Activated CD4-positive, alpha-beta T cell treated with anti-CD3 and anti-CD28 coated beads for 36 hours (primary cell): Measurements from ENCODE around the gene PPM1H. TPM values are rescaled to one million over a fixed set of nuclear protein-coding genes. Genes with fewer than 3 reads are reported as not detected.
A peak's percentile ranks its signal among the peaks of the same experiment; 100 is the strongest.

ENCODE experiments used
- ATAC-seq: fragments of 200-7000 bp; cut with Tn5 transposase; one replicate; pipeline ENCODE4 v1.10.0; 2021; ENCODE audit warnings: mild to moderate bottlenecking, moderate library complexity
- CTCF ChIA-PET: fragments of 350-600 bp; sonication (Branson Sonifier 250); formaldehyde crosslinking; loops from one replicate; lab custom pipeline; 2021; ENCODE audit warnings: antibody characterized with exemption; lab: Charles Lee
- POLR2A ChIA-PET: fragments of 350-600 bp; sonication (Branson Sonifier 250); formaldehyde crosslinking; loops from one replicate; lab custom pipeline; 2021; ENCODE audit warnings: antibody characterized with exemption, inconsistent platforms; lab: Charles Lee
- DNase-seq: peaks from one replicate; pipeline ENCODE4 v3.0.0-alpha.2; 2020
- H3K27ac Mint-ChIP-seq: one replicate; pipeline ENCODE4 v1.8.0; 2021; ENCODE audit warnings: mixed read lengths
- H3K27me3 Mint-ChIP-seq: one replicate; pipeline ENCODE4 v1.8.0; 2021; ENCODE audit warnings: mixed read lengths
- H3K36me3 Mint-ChIP-seq: one replicate; pipeline ENCODE4 v1.8.0; 2021; ENCODE audit warnings: low read depth, mixed read lengths
- H3K4me1 Mint-ChIP-seq: one replicate; pipeline ENCODE4 v1.8.0; 2021; ENCODE audit warnings: mixed read lengths
- H3K4me3 Mint-ChIP-seq: one replicate; pipeline ENCODE4 v1.8.0; 2021; ENCODE audit warnings: mild to moderate bottlenecking, moderate library complexity, mixed read lengths
- H3K9me3 Mint-ChIP-seq: one replicate; pipeline ENCODE4 v1.8.0; 2021; ENCODE audit warnings: low read depth, mixed read lengths
- intact Hi-C, 2 experiments: fragments of 100-400 bp; cut with DNase I in 1 of 2; cut with micrococcal nuclease in 1 of 2; formaldehyde crosslinking; loops; one replicate each; pipeline versions ENCODE4 v1.14.2 to v1.15.1; 2022 to 2024; cut with DNase I, micrococcal nuclease
- total RNA-seq, 2 experiments: library from RNA; stranded (reverse); gene quantifications; one replicate each; pipeline ENCODE4 v1.2.3, GENCODE V29; 2021

PPM1H gene
- total RNA-seq, 2 experiments from 2014 or later = 0.02 TPM; not detected in 1

DNA sequence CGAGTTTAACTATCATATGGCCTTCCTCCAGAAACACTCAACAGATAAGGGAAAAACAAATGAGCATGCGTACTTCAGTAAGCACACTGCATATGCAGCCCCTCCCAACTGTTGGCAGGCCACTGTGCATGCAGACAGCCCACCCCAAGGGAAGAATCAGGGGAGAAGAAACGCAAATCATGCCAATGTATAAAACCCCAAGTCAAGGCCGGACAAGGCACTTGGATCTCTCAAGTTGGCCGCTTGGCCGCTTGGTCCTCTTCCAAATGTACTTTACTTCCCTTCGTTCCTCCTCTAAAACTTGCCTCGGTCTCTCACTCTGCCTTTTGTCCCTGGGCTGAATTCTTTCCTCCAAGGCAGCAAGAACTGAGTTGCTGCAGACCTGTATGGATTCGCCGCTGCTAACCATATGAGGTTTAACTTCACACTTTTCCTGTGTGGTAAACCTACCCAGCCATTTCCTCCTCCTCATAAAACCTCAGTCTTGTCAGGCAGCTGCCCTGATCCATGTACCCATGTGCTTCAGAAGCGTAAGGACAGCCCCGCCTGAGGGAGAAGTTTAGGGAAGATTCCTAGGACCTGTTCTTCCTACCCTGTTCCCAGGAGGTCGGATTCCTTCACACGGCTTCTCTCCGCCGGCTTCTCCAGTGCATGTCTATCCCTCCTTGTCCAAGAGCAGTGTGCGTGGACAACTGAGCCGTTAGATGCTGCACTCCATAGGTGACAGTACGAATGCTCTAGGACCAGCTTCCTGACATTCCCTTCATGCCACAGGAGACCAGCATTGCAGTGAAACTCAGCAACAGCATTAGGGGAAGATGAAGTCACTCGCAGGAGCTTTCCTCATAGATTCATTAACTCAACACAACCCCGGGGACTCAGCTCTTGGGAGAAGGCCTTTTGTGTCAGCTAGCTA lies 280.4 kb downstream of the PPM1H start:
- no peak overlapping the region for H3K27ac Mint-ChIP-seq
- intact Hi-C loops = no loop called here
- peaks cover 3% of the 10 kb centered on the region for H3K4me1 Mint-ChIP-seq
- POLR2A ChIA-PET = no interaction called here
- no peak for DNase-seq
- no peaks in the 10 kb centered on the region for H3K9me3 Mint-ChIP-seq
- H3K4me3 Mint-ChIP-seq = no peak overlapping the region
- no peaks in the 10 kb centered on the region for H3K27me3 Mint-ChIP-seq
- CTCF ChIA-PET = no interaction called here
- no peaks in the 10 kb centered on the region for H3K36me3 Mint-ChIP-seq
- no peak for ATAC-seq

DNA sequence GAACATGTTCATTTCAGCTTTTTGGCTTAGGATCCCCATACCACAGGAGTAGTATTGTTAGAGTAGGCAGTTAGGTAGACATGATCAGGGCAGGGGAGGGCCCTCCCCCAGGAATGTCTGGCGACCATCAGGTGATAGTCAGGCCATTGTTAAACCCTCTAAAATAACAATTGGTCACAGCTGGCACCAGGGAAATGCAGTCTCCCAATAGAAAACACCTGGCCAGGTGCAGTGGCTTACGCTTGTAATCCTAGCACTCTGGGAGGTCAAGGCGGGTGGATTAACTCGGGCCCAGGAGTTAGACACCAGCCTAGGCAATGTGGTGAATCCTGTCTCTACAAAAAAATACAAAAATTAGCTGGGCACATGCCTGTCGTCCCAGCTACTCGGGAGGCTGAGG lies 281.2 kb downstream of the PPM1H start:
- DNase-seq = no peak
- Mint-ChIP-seq H3K9me3 (no peaks in the 10 kb centered on the region), H3K27me3 (no peaks in the 10 kb centered on the region), H3K4me1 (peaks cover 3% of the 10 kb centered on the region), H3K4me3 (no peak overlapping the region), H3K27ac (no peak overlapping the region), H3K36me3 (no peaks in the 10 kb centered on the region)
- POLR2A ChIA-PET = no interaction called here
- ATAC-seq = no peak
- CTCF ChIA-PET = no interaction called here
- intact Hi-C loops = no loop called here

DNA sequence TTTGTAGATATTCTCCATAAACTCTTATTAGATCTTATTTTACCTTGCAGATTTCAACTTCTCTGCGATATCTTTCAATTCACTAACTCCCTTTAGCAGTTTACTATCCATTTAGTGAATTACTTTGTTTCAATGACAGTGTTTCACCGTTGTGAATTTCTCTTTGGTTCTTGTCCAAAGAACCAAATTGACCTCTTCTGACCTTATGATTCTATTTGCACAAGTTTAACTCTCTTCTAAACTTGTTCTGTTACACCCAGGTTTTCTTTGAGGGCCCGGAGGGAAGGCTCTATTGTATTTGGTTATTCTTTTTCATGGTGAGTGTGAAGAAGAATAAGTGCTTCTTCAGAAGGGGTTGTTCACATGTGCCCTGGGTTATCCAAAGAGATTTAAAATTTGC lies 281.6 kb downstream of the PPM1H start:
- Mint-ChIP-seq H3K36me3 (no peaks in the 10 kb centered on the region), H3K9me3 (no peaks in the 10 kb centered on the region), H3K4me1 (peaks cover 3% of the 10 kb centered on the region), H3K27me3 (no peaks in the 10 kb centered on the region), H3K4me3 (no peak overlapping the region), H3K27ac (no peak overlapping the region)
- ATAC-seq (no peak), DNase-seq (no peak)
- intact Hi-C loops = no loop called here
- CTCF ChIA-PET = interaction anchor here (0.6 to 1.8 kb wide), 4 partner anchors 11 to 142 kb away, joined by 3 to 4 read pairs (median 4); no protein-coding TSS in a partner anchor
- POLR2A ChIA-PET = no interaction called here

DNA sequence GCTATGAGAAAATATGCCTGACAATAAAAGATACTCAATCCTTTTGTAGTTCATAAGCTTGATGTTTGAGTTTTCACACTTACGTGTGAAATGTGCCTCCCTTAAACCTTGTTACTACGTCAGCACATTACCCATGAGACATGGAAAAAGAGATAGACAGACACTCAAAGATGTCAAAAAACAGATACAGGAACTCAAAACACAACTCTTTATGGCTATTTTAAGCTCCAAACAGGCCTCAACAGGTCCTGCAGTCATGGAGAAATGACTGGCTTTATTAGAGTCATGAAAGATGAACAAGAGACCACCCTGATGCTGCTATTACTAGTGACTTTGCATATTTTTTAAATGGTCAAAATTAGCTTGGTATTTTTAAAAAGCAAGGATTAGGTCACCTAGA lies 283.8 kb downstream of the PPM1H start:
- no peaks in the 10 kb centered on the region for H3K27me3 Mint-ChIP-seq
- CTCF ChIA-PET = interaction anchor here (1.1 to 1.5 kb wide), 4 partner anchors 39 to 162 kb away, joined by 3 read pairs; no protein-coding TSS in a partner anchor
- ATAC-seq (no peak), DNase-seq (no peak)
- no peaks in the 10 kb centered on the region for H3K9me3 Mint-ChIP-seq
- no peak overlapping the region for H3K4me3 Mint-ChIP-seq
- H3K36me3 Mint-ChIP-seq = no peaks in the 10 kb centered on the region
- peaks cover 3% of the 10 kb centered on the region for H3K4me1 Mint-ChIP-seq
- H3K27ac Mint-ChIP-seq = no peak overlapping the region
- intact Hi-C loops = no loop called here
- POLR2A ChIA-PET = no interaction called here

DNA sequence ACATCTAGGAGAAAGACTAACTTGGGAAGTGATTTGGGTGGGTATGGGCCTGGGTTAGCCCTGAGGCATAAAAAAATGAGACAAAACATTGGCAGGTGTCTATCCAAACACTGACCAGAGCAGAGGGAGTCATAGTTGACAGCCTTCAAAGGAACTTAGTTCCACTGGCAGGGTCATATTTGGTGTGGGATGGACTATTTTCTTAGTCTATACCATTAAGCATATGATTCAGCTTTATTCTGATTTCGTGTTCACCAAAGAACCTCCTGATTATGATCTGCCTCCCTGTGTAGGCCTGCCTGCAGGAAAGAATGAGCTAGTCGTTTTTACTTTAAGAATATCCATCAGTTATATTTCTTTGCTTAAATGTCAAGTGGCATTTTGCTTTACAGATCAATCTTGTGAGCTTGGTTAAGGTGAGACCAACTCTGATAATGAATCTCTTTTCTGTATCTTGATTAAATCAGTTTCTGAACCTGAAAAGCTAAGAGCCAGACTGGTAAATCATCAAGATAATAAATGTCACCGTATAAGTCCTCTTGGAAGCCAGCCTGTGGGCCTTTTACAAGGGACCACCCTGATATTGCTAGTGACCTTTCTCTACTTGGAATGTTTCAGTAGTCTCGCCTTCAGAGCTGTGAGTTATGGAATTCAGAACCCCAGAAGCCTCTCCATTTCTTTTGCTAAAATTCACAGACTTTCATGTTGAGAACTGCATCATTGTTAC lies 285.4 kb downstream of the PPM1H start:
- Mint-ChIP-seq H3K27me3 (no peaks in the 10 kb centered on the region), H3K4me1 (peaks cover 2% of the 10 kb centered on the region), H3K9me3 (no peaks in the 10 kb centered on the region), H3K27ac (no peak overlapping the region), H3K36me3 (no peaks in the 10 kb centered on the region), H3K4me3 (no peak overlapping the region)
- intact Hi-C loops = no loop called here
- CTCF ChIA-PET = interaction anchor here (1.0 to 1.1 kb wide), 2 partner anchors 145 to 360 kb away, joined by 3 read pairs; no protein-coding TSS in a partner anchor
- ATAC-seq = no peak
- POLR2A ChIA-PET = interaction anchor here (0.7 kb wide), 1 partner anchor 10 kb away, joined by 3 read pairs; no protein-coding TSS in a partner anchor
- DNase-seq = no peak

DNA sequence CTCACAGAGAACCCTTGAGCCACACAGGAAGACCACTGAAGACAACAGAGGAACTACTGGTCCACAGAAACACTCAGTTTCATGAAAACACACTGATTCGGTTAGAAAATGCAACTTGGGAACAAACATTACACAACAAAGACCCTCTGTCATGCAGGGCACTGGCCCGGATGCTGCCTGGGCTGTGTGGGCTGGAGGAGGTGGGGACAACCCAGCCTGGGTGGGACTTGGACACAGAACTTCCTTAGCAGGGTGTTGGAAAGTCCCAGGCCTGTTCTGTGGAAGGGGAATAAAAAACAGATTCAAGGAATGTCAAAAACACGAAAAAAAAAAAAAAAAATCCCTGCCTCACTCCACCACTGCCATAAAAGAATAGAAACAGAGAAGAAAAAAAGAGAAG lies 287.4 kb downstream of the PPM1H start:
- Mint-ChIP-seq H3K4me1 (no peaks in the 10 kb centered on the region), H3K4me3 (no peak overlapping the region), H3K36me3 (no peaks in the 10 kb centered on the region), H3K27ac (no peak overlapping the region), H3K27me3 (no peaks in the 10 kb centered on the region), H3K9me3 (no peaks in the 10 kb centered on the region)
- intact Hi-C loops = no loop called here
- ATAC-seq (no peak), DNase-seq (no peak)
- CTCF ChIA-PET = no interaction called here
- POLR2A ChIA-PET = no interaction called here

DNA sequence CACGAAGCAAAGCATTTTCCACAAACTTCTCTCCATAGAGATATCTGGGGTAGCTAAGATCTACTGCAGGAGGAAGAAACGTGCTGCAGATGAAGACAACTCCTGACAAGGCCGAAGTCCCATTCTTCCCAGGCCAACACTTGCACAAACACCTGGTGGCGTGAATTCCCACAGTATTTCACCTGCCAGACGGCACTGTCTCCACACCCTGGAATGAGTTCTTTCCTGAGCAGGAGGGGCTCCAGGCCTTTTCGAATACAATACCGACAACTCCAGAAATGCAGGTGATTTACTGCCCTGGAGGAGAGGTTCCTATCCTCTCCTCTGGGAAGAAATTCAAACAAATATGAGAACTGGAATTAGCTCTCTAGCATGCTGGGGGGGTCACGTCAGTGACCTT lies 288.4 kb downstream of the PPM1H start:
- H3K27me3 Mint-ChIP-seq = no peaks in the 10 kb centered on the region
- intact Hi-C loops = no loop called here
- CTCF ChIA-PET = interaction anchor here (0.7 kb wide), 1 partner anchor 14 kb away, joined by 3 read pairs; no protein-coding TSS in a partner anchor
- no peak for DNase-seq
- peaks cover 10% of the 10 kb centered on the region for H3K4me1 Mint-ChIP-seq
- no peak for ATAC-seq
- POLR2A ChIA-PET = no interaction called here
- no peak overlapping the region for H3K4me3 Mint-ChIP-seq
- no peaks in the 10 kb centered on the region for H3K9me3 Mint-ChIP-seq
- no peaks in the 10 kb centered on the region for H3K36me3 Mint-ChIP-seq
- no peak overlapping the region for H3K27ac Mint-ChIP-seq

DNA sequence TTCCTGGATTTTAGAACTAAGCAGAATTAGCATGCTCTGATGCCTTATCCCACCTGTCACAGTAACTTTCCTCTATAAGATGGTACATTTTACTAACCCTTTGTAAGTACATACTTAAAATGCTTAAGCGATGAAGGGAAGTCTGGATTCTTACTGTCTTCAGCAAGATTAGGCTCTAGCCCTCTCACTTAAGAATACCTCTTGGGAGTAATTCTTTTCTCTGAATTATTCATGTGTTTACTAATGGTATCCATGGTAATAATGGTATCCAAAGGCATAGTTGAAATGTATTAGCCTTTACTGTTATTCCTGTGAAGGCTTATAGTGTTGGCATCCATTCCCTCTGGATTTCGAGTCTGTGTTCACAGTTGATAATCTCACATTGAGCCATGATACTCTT lies 291.5 kb downstream of the PPM1H start:
- peaks cover 17% of the 10 kb centered on the region for H3K4me1 Mint-ChIP-seq
- no peak overlapping the region for H3K4me3 Mint-ChIP-seq
- intact Hi-C loops = no loop called here
- no peak for ATAC-seq
- no peaks in the 10 kb centered on the region for H3K36me3 Mint-ChIP-seq
- H3K9me3 Mint-ChIP-seq = no peaks in the 10 kb centered on the region
- POLR2A ChIA-PET = no interaction called here
- CTCF ChIA-PET = interaction anchor here (0.9 kb wide), 1 partner anchor 151 kb away, joined by 3 read pairs; no protein-coding TSS in a partner anchor
- no peak for DNase-seq
- H3K27me3 Mint-ChIP-seq = no peaks in the 10 kb centered on the region
- H3K27ac Mint-ChIP-seq = no peak overlapping the region

DNA sequence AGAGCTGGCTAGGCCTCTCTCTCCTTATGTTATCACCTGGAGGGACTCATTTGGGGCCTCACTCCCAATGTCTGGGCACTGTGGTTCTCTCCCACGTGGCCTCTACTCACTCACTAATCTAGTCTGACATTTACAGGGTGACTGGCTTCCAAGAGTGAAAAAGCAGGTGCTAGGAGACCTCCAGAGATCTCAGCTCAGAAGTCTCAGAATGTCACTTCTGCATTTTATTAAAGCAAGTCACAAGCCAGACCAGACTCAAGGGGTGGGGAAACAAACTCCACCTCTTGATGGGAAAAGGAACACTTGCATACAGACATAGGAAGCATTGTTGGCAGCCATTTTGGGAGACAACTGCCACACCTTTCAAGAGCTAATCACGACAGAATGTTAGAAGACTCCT lies 292.5 kb downstream of the PPM1H start:
- no peak overlapping the region for H3K27ac Mint-ChIP-seq
- H3K4me3 Mint-ChIP-seq = no peak overlapping the region
- ATAC-seq (no peak), DNase-seq (no peak)
- no peaks in the 10 kb centered on the region for H3K9me3 Mint-ChIP-seq
- no peaks in the 10 kb centered on the region for H3K27me3 Mint-ChIP-seq
- CTCF ChIA-PET = interaction anchor here (0.6 to 2.0 kb wide), 4 partner anchors 10 to 1171 kb away, joined by 3 to 9 read pairs (median 3); no protein-coding TSS in a partner anchor
- no peaks in the 10 kb centered on the region for H3K36me3 Mint-ChIP-seq
- POLR2A ChIA-PET = no interaction called here
- peaks cover 17% of the 10 kb centered on the region for H3K4me1 Mint-ChIP-seq
- intact Hi-C loops = no loop called here

DNA sequence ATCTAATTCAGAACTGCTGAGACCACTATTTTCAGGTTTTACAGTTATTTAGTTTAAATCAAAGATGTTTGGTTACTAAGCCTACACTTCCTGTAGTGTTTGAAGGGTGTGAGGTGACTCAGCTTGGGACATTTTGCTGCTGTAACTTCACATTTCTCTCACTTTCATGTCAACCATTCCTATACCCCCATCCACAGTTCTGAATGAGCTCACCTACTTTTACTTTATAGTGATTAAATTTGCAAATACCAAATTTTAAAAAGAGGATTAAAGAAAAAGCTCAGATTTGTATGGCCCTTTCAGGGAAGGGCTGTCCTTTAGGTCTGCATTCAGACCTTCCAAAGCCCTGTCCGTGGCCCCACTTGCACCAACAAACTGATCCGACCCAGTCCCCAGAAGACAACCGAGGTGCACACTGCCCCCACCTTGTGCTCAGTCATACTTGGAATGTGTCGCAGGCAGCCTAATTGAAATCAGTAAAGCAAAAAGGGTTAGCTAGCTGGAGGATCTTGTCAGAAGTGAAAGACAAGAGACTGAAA lies 294.0 kb downstream of the PPM1H start:
- POLR2A ChIA-PET = interaction anchor here (0.6 to 1.3 kb wide), 4 partner anchors 25 to 126 kb away, joined by 3 to 10 read pairs (median 4); no protein-coding TSS in a partner anchor
- Mint-ChIP-seq H3K9me3 (no peaks in the 10 kb centered on the region), H3K4me3 (peak overlapping the region; percentile 53), H3K27ac (peak overlapping the region; percentile 39), H3K36me3 (no peaks in the 10 kb centered on the region), H3K4me1 (peaks cover 17% of the 10 kb centered on the region), H3K27me3 (peaks cover 6% of the 10 kb centered on the region)
- DNase-seq = peak; percentile 68
- CTCF ChIA-PET = interaction anchor here (0.7 to 2.0 kb wide), 8 partner anchors 9 to 172 kb away, joined by 3 to 9 read pairs (median 3); no protein-coding TSS in a partner anchor
- intact Hi-C loops = loop anchor here (1.0 to 2.0 kb wide), 3 partner anchors 37 to 380 kb away; partner anchors contain the start of gene USP15 (in 1 of the 2)
- ATAC-seq = peak; percentile 99

DNA sequence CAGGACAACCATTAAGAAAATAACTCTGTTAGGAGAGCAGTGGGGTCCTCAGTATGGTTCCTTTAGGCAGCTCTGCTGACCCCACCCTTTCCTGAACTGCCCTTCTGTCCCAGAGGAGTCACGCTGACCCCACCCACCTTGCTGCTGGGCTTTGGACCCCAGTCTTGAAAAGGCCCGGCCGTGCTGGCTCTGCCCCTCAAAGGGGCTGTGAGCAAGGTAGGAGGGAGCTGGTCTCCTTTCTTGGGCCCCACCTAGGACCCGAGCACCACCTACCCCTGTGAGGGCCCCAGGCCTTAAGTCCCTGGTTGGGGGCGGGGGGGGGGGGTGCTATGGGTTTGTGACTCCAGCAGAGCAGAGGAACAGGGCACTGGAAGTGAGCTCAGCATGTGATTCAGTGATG lies 297.3 kb downstream of the PPM1H start:
- intact Hi-C loops = no loop called here
- no peak overlapping the region for H3K27ac Mint-ChIP-seq
- H3K9me3 Mint-ChIP-seq = no peaks in the 10 kb centered on the region
- ChIA-PET CTCF (no interaction called here), POLR2A (no interaction called here)
- no peak overlapping the region for H3K4me3 Mint-ChIP-seq
- no peak for ATAC-seq
- no peaks in the 10 kb centered on the region for H3K36me3 Mint-ChIP-seq
- peaks cover 21% of the 10 kb centered on the region for H3K4me1 Mint-ChIP-seq
- no peak for DNase-seq
- peaks cover 28% of the 10 kb centered on the region for H3K27me3 Mint-ChIP-seq
